HepG2 (cell line): Measurements from ENCODE around the gene CPM. TPM values are rescaled to one million over a fixed set of nuclear protein-coding genes. Genes with fewer than 3 reads are reported as not detected.

Experiments
- ATAC-seq: fragments of 200-7000 bp; cut with Tn5 transposase; 3 replicates; pipeline ENCODE4 v1.9.1; 2020; ENCODE audit warnings: mild to moderate bottlenecking, moderate library complexity
- BruUV-seq: library from RNA; stranded (reverse); fragments of 400-500 nt; replicated peaks from 2 replicates; lab custom pipeline; 2021; lab: Mats Ljungman, UMichigan
- CTCF ChIA-PET: fragments of 300-600 bp; formaldehyde crosslinking; extraction: SDS; loops from one replicate; lab custom pipeline; 2021; ENCODE audit warnings: low total read pairs, inconsistent platforms, low intra/inter-chr PET ratio; lab: Yijun Ruan, JAX
- POLR2A ChIA-PET: fragments of 350-600 bp; sonication (Branson Sonifier 250); formaldehyde crosslinking; loops from one replicate; lab custom pipeline; 2020; ENCODE audit warnings: antibody characterized with exemption, inconsistent platforms; lab: Yijun Ruan, JAX
- DNase-seq: peaks from one replicate; pipeline ENCODE4 v3.0.0-alpha.2; 2015; ENCODE audit warnings: low spot score
- FAIRE-seq: peaks from 3 replicates; lab custom pipeline; 2011; peaks lifted over from hg19 to GRCh38; lab: Jason Lieb, UNC
- H2AFZ ChIP-seq: one replicate; pipeline ENCODE4 v1.6.1; 2011; ENCODE audit warnings: low read length, inconsistent platforms
- H3K27ac ChIP-seq: fragments of 300-600 bp; 3 replicates; pipeline ENCODE4 v1.8.0; 2011; ENCODE audit warnings: mixed run types, mild to moderate bottlenecking, mixed read lengths, low read length, inconsistent platforms; ENCODE audit not compliant: insufficient read depth; ENCODE audit errors: extremely low read length
- H3K27me3 ChIP-seq, 2 experiments: fragments of 200-600 bp in 1 of 2; 2 replicates in 1 of 2; 3 replicates in 1 of 2; pipeline versions ENCODE4 v1.6.0 to v1.8.0; 2011; ENCODE audit warnings: low read length in 2 of 2, mild to moderate bottlenecking in 2 of 2, moderate library complexity in 2 of 2, inconsistent platforms in 1 of 2; ENCODE audit not compliant: insufficient read depth in 2 of 2, control insufficient read depth in 1 of 2
- H3K36me3 ChIP-seq, 2 experiments: fragments of 200-600 bp in 1 of 2; replicated peaks in 1 of 2; 2 replicates in 1 of 2; 3 replicates in 1 of 2; pipeline versions ENCODE4 v1.5.1 to v1.8.0; 2011; ENCODE audit warnings: low read length in 2 of 2, inconsistent platforms in 1 of 2; ENCODE audit not compliant: insufficient read depth in 2 of 2, control insufficient read depth in 1 of 2
- H3K4me1 ChIP-seq: 2 replicates; pipeline ENCODE4 v1.5.1; 2012; ENCODE audit warnings: low read length, inconsistent platforms; ENCODE audit not compliant: insufficient read depth
- H3K4me2 ChIP-seq: 2 replicates; pipeline ENCODE4 v1.6.0; 2011; ENCODE audit warnings: low read depth, low read length, inconsistent platforms
- H3K4me3 ChIP-seq, 3 experiments: fragments of 200-600 bp in 1 of 3; sonication (generic), shearing (Covaris generic) in 1 of 3; replicated peaks in 1 of 3; 2 replicates each; pipeline ENCODE4 v1.5.1; 2011 to 2016; ENCODE audit warnings: low read length in 3 of 3, inconsistent platforms in 2 of 3, low read depth in 2 of 3, mild to moderate bottlenecking in 2 of 3, control low read depth in 1 of 3, mixed read lengths in 1 of 3; ENCODE audit not compliant: insufficient read depth in 1 of 3
- H3K79me2 ChIP-seq: one replicate; pipeline ENCODE4 v1.6.1; 2011; ENCODE audit warnings: low read length, inconsistent platforms; ENCODE audit not compliant: insufficient read depth
- H3K9ac ChIP-seq: 2 replicates; pipeline ENCODE4 v1.6.0; 2011; ENCODE audit warnings: mild to moderate bottlenecking, low read depth, low read length, inconsistent platforms; ENCODE audit not compliant: insufficient read depth
- H3K9me3 ChIP-seq: 2 replicates; pipeline ENCODE4 v1.5.1; 2012; ENCODE audit warnings: mild to moderate bottlenecking, low read length
- H4K20me1 ChIP-seq: 2 replicates; pipeline ENCODE4 v1.6.0; 2011; ENCODE audit warnings: inconsistent platforms, mild to moderate bottlenecking, low read length, moderate library complexity; ENCODE audit not compliant: insufficient read depth
- ATF3 ChIP-seq: sonication (generic); formaldehyde crosslinking; IDR thresholded peaks from 2 replicates; pipeline ENCODE4 v1.4.0; 2020; ENCODE audit warnings: missing genetic modification reagents
- CTCF ChIP-seq: sonication (generic); formaldehyde crosslinking; IDR thresholded peaks from 2 replicates; pipeline ENCODE4 v1.5.0; 2020; ENCODE audit warnings: mild to moderate bottlenecking, missing genetic modification reagents, moderate library complexity
- EP300 ChIP-seq, 3 experiments: sonication (generic) in 1 of 3; formaldehyde crosslinking in 1 of 3; IDR thresholded peaks; 2 replicates each; pipeline versions ENCODE4 v1.5.1 to v1.6.1; 2011 to 2020; ENCODE audit warnings: low read depth in 2 of 3, low read length in 2 of 3, borderline replicate concordance in 1 of 3, improper control_type of control experiment in 1 of 3, mild to moderate bottlenecking in 1 of 3, missing genetic modification reagents in 1 of 3, moderate library complexity in 1 of 3
- ERF ChIP-seq: IDR thresholded peaks from 2 replicates; pipeline ENCODE4 v1.6.1; 2018; ENCODE audit warnings: missing biosample characterization, missing genetic modification reagents
- GATAD2A ChIP-seq: IDR thresholded peaks from 2 replicates; pipeline ENCODE4 v1.6.1; 2016
- MIER3 ChIP-seq: IDR thresholded peaks from 2 replicates; pipeline ENCODE4 v1.6.1; 2016; ENCODE audit warnings: missing compliant biosample characterization, borderline replicate concordance
- NFYC ChIP-seq: IDR thresholded peaks from 2 replicates; pipeline ENCODE4 v1.6.1; 2016; ENCODE audit warnings: missing genetic modification reagents, missing compliant biosample characterization
- RCOR2 ChIP-seq: IDR thresholded peaks from 2 replicates; pipeline ENCODE4 v1.6.1; 2016; ENCODE audit warnings: missing biosample characterization, missing genetic modification reagents
- SMC3 ChIP-seq: IDR thresholded peaks from 2 replicates; pipeline ENCODE4 v1.6.1; 2011; ENCODE audit warnings: low read length, improper control_type of control experiment
- STAG1 ChIP-seq: sonication (generic); formaldehyde crosslinking; IDR thresholded peaks from 2 replicates; pipeline ENCODE4 v1.4.0; 2020; ENCODE audit warnings: missing genetic modification reagents
- ZNF616 ChIP-seq: sonication (generic); formaldehyde crosslinking; IDR thresholded peaks from 2 replicates; pipeline ENCODE4 v1.5.0; 2020; ENCODE audit warnings: low read depth, mild to moderate bottlenecking, missing genetic modification reagents
- ZNF674 ChIP-seq: sonication (generic); formaldehyde crosslinking; IDR thresholded peaks from 2 replicates; pipeline ENCODE4 v1.5.0; 2020; ENCODE audit warnings: low read depth, mild to moderate bottlenecking, missing genetic modification reagents
- WGBS: methylation state at CpG from one replicate; pipeline ENCODE4 v1.1.6; 2017; ENCODE audit warnings: low lambda C conversion rate; 5-methylcytosine and 5-hydroxymethylcytosine counted together
- in situ Hi-C: cut with HindIII; loops from 2 replicates; pipeline ENCODE4 v1.10.0; 2017; ENCODE audit warnings: low pct_unique_long_range_greater_than_20kb; ENCODE audit not compliant: extremely low pct_ligation_motif_present
- intact Hi-C: fragments of 100-400 bp; cut with micrococcal nuclease; formaldehyde crosslinking; loops from one replicate; pipeline ENCODE4 v1.10.0; 2022; ENCODE audit not compliant: unreplicated experiment
- polyA plus RNA-seq, 8 experiments: library from polyadenylated mRNA; depleted of rRNA in 3 of 8; stranded (reverse) in 7 of 8; unstranded in 1 of 8; fragments of >200 nt; fragmentation: Illumina TruSeq in 4 of 8; extraction: Trizol in 4 of 8; gene quantifications; 2 replicates each; pipeline versions ENCODE4 v1.2.1 to v1.2.3, GENCODE V29; 2011 to 2016; ENCODE audit warnings: low read depth in 4 of 8, missing spikeins in 1 of 8, mixed read lengths in 1 of 8; ENCODE audit not compliant: insufficient read depth in 1 of 8
- total RNA-seq, 5 experiments: library from RNA; depleted of rRNA; stranded (reverse); fragments of >200 nt; fragmentation: Illumina TruSeq; extraction: Trizol; gene quantifications; 2 replicates each; pipeline ENCODE4 v1.2.3, GENCODE V29; 2016; ENCODE audit warnings: low read depth in 1 of 5

CPM gene
- total and polyA plus RNA-seq, 2 of the 13 experiments (the other 11 are each of a cell fraction or from before 2014, with no cell fraction given), result not detected

- Histone ChIP-seq H3K4me1 (no peaks in the 10 kb centered on the region), H3K9me3 (peaks cover 2% of the 10 kb centered on the region; the same call in 1 of the 2 replicates), H3K79me2 (no peaks in the 10 kb centered on the region), H2AFZ (no peak overlapping the region), H3K27me3 (no peaks in the 10 kb centered on the region), H4K20me1 (no peaks in the 10 kb centered on the region), H3K4me2 (no peak overlapping the region), H3K36me3 (no peaks in the 10 kb centered on the region), H3K4me3 (no peak overlapping the region), H3K27ac (no peak overlapping the region), H3K9ac (no peak overlapping the region)
- FAIRE-seq (no peak), ATAC-seq (no peak), DNase-seq (no peak)
- no TSS peak for BruUV-seq
- ChIA-PET POLR2A (no interaction called here), CTCF (no interaction called here)
- intact Hi-C loops (no loop called here), in situ Hi-C loops (loop anchor here (5.0 kb wide), 1 partner anchor 199 kb away; no protein-coding TSS in a partner anchor)
- TF ChIP-seq ZNF616 (CRISPR knock-in tag) (no peak), EP300 (IDR thresholded peaks at IDR 0.05; ENCODE audit: low read depth in 2 of 2, low read length in 2 of 2) (no peak), EP300 (CRISPR knock-in tag; IDR thresholded peaks at IDR 0.05; ENCODE audit: borderline replicate concordance) (no peak), ERF (CRISPR knock-in tag) (no peak), RCOR2 (CRISPR knock-in tag) (no peak), MIER3 (no peak), ATF3 (CRISPR knock-in tag) (no peak), GATAD2A (CRISPR knock-in tag) (no peak)
- WGBS, result 61% methylated on average over 4 of the region's 4 CpGs
Observed at GRCh38 chr12:68873316-68873715, 59.7 kb downstream of the CPM start.

GRCh38 chr12:68871921-68872320 lies 61.0 kb downstream of the CPM start:
- CTCF ChIA-PET, result no interaction called here

More at GRCh38 chr12:68871921-68872320, 61.0 kb downstream of the CPM start:
- FAIRE-seq (no peak), ATAC-seq (peak; percentile 73), DNase-seq (peak; percentile 23)
- Histone ChIP-seq H3K9ac (no peak overlapping the region), H3K79me2 (no peaks in the 10 kb centered on the region), H3K4me3 (no peak overlapping the region), H3K9me3 (no peaks in the 10 kb centered on the region), H3K36me3 (no peaks in the 10 kb centered on the region), H3K27me3 (peaks cover 0 to 2% of the 10 kb centered on the region in 2 experiments; a peak in 1 of 5 replicates), H3K4me1 (no peaks in the 10 kb centered on the region), H3K27ac (no peak overlapping the region), H4K20me1 (no peaks in the 10 kb centered on the region), H3K4me2 (no peak overlapping the region), H2AFZ (no peak overlapping the region)
- intact Hi-C loops, result loop anchor here (1.0 kb wide), 1 partner anchor 198 kb away; no protein-coding TSS in a partner anchor
- 50% methylated on average over 6 of the region's 6 CpGs for WGBS
- POLR2A ChIA-PET, result no interaction called here
- peak; percentile 45; the same call in 1 of the 2 replicates for TF ChIP-seq SMC3
- TF ChIP-seq ZNF674 (CRISPR knock-in tag), result no peak
- TF ChIP-seq NFYC (CRISPR knock-in tag), result no peak
- TF ChIP-seq STAG1 (CRISPR knock-in tag), result peak; percentile 72
- peak; percentile 52 for TF ChIP-seq CTCF (CRISPR knock-in tag)
- BruUV-seq, result no TSS peak
- in situ Hi-C loops, result loop anchor here (5.0 kb wide), 1 partner anchor 200 kb away; no protein-coding TSS in a partner anchor
